GM21526 (cell line): ENCODE data around the gene HOXD8.

Experiments used
- ATAC-seq: cut with Tn5 transposase; IDR thresholded peaks from one replicate; pipeline ENCODE4 v1.9.1; 2021; ENCODE audit warnings: moderate library complexity; ENCODE audit not compliant: unreplicated experiment, low FRiP score

HOXD8 gene

DNA sequence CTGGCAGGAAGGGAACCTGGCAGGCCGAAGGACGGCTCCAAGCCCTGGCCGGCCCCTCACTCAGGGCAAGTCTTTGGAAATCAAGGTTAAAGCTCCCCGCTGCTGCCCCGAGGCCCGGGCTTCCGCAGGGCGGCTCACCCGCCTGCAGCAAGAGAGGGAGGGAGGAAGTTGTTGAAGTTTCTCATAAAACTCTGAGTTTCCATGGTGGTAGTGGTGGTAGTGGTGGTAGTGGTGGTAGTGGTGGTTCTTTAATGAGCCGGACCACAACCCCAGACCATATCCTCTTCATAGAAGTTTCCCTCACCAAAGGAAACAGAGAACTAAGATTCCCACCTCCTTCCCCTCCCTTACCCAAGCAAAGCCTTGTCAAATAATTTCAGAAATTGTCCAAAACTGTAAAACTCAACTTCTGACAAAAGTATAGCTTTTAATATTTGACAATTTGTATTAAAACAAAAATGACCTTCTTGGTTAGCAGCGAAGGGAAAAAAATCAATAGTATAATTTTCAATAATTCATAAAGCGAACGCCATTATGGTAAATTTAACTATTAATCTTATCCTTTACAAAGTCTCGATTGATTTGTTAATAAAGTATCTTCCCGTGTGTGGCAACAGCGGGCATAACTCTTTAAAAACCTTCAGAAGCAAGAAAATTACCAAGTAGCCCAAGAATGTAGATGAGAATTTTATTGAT is 14.4 kb upstream of the HOXD8 start:
- no peak for ATAC-seq

DNA sequence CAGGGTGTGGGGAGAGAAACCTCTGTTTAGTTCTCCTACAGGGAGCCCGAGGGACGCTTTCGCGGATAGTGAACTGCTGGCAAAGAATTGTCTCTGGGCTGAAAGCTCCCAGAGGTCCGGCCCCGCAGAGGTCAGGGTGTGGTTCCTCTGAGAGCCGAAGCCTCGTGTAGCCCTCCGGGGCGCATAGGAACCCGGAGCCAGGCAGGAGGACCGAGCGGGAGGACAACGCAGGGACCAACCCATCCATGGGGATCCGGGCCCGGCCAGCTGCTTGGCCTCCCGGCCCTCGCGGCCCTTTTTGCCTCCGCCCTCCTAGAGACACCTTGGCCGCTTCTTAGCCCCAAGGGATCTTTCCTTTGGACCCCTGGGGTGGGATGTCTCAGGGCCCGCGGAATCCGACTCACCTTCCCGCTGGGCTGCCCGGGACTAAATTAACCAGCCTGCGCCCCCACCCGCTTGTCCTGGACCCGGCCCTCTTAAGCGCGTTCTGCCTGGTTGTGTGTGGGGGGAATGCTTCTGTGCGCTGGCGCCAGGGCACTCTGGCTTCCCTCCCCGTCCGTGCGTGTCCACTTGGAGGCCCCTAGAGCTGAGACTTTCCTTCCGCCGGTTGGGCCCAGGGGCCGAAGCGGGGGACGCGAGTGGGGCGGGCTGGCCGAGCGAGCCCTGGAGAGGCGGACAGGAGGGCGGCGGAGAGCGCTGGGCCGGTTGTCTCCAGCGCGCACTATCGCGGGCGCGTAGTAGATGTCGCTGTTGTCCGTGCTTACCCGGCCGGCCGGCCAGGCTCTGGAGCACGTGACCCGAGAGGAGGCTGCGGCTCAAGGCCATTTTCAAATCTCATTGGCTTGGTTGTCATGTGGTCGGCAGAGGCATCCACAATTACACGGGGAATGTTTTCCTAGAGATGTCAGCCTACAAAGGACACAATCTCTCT is 13.4 kb upstream of the HOXD8 start, which contains the start of gene HOXD10:
Gene HOXD10, plus strand, starts transcription at position 896 of the 931 bp plus-strand sequence. CDS start 56 bp downstream, outside the sequence.
- ATAC-seq: no peak

DNA sequence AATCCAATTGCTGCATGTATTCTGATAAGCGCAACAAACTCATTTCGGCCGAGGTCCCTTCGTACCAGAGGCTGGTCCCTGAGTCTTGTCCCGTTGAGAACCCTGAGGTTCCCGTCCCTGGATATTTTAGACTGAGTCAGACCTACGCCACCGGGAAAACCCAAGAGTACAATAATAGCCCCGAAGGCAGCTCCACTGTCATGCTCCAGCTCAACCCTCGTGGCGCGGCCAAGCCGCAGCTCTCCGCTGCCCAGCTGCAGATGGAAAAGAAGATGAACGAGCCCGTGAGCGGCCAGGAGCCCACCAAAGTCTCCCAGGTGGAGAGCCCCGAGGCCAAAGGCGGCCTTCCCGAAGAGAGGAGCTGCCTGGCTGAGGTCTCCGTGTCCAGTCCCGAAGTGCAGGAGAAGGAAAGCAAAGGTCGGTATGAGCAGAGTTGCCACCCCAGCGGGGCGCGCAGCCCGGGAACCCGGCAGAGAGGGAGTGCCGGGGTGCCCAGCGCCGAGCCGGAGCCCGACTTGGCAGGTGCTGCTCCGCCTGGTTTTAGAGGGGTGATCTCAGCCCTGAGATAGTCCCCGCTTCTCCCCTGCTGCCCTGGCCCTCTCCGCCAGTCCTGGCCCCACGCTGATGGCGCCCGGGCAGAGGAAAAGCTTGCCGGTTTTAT is 12.2 kb upstream of the HOXD8 start:
- no peak for ATAC-seq

DNA sequence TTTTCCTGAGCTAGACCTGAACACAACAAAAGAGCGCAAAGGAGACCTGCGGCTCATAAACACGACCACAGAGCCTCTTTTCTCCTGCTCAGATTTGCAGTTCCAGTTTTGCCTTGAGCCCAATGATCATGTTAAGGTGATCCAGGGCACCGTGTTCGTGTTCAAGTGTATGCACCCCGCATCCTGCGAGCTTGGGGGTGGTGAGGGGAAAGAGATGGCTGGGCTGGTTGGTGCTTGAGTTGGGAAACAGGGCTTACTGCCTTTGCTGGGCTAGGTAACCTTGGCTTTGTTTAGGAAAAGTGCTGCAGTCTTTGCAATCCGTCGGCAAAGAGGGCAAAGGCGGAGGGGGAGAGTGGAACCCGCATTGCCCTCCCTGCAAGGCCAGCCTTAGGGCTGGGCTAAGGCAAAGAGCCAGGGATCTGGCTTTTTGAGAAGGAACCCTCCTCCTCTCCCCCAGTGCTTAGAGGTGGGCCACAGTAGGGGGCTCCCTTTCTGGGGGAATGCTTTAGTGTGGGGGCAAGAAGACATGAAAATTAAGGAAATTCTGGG is 11.6 kb upstream of the HOXD8 start:
- ATAC-seq: no peak

DNA sequence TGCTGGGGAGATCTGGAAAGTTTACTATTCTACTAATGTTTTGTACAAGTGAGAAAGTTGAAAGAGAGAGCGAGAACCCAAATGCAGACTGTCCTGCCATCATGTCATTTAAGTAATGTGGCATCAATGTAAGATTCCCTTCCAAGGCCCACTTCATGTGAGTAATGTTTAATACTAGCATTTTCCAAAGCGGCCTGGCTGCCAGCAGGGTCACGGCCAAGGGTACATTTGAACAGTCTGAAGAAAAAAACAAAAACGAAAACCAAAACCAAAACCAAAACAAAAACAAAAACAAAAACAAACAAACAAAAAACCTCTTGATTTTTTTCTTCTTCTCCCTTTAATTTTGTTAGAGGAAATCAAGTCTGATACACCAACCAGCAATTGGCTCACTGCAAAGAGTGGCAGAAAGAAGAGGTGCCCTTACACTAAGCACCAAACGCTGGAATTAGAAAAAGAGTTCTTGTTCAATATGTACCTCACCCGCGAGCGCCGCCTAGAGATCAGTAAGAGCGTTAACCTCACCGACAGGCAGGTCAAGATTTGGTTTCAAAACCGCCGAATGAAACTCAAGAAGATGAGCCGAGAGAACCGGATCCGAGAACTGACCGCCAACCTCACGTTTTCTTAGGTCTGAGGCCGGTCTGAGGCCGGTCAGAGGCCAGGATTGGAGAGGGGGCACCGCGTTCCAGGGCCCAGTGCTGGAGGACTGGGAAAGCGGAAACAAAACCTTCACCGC is 10.7 kb upstream of the HOXD8 start:
- no peak for ATAC-seq

DNA sequence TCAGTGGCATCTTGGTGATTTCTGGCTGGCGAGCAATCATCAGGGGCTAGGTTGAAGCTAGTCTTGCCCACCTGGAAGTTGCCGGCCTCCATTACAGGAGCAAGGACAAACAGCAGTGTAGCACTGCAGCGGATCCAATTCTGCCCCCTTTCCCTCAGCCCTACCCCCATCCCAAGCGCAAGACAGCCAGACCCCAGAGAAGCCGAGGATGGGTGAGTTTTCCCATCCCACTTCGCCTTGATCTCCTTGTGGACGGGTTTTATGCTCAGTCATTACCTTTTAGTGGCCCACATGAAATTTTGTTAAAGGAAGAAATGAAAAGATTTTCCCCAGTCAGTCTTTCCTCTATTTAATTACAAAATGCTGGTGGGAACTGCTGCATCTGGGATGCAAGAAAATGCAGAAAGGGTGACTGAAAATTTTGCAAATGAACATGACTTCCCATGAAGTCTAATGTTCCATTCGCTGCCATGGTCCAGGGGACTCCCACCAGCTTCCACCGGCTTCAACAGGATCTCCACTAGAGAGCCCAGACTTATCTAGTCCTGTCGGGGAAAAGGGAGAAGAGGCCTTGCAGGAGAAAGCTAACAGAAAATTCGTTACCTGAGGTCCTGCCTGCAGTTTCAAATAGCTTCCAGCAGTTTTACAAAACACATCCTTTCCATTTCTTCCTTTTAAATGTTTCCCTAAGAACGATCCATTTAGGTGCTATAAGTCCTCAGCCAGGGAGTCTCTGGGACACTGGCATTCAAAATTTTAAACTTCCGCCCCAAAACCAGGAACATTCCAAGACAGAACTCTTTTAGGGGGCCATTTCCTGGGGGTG is 8.9 kb upstream of the HOXD8 start:
- ATAC-seq: no peak

DNA sequence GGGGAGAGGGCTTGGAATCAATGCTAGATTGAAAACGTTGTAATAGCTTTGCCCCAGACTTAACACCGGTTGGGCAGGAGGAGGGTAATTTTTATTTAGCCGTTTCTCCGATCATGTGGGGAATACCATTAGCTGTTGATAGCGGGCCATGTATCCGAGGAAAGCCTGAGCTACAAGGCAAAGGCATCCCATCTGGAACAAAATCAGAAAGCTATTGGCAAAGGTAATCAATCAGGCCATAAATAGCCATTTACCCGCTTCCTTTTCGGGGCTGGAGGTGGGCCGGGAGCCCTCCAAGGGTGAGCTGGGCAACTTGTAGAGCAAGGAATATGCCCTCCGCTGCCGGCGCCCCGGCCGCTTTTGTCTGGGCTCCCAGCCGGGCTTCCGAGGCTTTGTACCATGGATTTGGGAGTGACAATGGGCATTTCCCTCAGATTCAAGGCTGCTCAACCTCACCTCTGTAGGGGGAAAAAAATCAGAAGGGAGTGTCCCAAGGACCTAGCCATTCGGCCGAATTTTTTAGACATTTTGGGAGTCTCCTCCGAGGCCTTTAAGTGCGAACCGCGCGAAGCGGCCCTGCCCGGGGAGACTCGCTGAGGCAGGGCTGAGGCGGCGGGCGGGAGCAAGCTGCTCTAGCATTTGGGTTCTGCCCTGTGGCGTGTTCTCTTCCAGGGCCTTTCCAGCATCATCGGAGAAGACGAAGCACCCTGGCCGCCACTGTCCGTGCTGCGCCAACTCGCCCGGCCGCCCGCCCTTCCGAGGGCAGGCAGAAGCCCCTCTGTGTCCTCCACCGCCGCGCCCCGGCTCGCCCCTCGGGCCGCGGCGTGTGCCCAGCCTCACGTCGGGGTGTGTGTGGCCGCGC is 8.1 kb upstream of the HOXD8 start:
- ATAC-seq: no peak

DNA sequence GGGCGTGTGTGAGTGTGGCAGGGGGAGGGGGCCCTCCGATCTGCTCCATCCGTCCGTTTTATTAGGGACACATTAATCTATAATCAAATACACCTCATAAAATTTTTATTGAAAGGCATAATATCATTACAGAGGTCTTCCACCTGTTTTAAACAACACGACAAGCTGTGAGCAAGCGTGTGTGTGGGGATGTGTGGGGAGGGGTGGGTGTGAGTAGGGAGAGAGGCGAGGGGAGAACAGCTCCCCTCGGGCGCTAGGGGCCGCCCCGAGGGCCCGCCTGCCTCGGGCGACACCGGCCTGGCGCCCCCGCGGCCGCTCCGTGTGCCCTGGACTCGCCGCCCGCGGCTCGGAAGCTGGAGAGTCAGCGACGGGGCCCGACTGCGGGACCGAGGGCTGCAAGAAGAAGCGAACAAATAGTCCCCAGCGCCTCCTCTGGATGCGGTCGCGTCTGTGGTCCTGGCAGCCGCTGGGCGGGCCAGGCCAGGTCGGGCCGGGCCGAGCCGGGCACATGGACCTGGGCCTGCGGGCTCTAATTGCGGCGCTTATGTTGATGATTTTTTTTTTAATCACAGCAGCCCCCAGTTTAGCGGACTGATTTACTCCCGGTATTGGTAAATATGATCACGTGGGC is 7.3 kb upstream of the HOXD8 start:
- no peak for ATAC-seq

DNA sequence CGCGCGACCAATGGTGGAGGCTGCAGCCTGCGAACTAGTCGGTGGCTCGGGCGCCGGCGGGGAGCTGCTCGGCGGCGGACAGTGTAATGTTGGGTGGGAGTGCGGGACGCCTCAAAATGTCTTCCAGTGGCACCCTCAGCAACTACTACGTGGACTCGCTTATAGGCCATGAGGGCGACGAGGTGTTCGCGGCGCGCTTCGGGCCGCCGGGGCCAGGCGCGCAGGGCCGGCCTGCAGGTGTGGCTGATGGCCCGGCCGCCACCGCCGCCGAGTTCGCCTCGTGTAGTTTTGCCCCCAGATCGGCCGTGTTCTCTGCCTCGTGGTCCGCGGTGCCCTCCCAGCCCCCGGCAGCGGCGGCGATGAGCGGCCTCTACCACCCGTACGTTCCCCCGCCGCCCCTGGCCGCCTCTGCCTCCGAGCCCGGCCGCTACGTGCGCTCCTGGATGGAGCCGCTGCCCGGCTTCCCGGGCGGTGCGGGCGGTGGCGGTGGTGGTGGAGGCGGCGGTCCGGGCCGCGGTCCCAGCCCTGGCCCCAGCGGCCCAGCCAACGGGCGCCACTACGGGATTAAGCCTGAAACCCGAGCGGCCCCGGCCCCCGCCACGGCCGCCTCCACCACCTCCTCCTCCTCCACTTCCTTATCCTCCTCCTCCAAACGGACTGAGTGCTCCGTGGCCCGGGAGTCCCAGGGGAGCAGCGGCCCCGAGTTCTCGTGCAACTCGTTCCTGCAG is 6.7 kb upstream of the HOXD8 start, which contains the start of gene HOXD9:
Gene HOXD9, plus strand, starts transcription at position 37 of the 728 bp plus-strand sequence. Its CDS starts 50 bp downstream, at position 87.
- ATAC-seq: no peak

DNA sequence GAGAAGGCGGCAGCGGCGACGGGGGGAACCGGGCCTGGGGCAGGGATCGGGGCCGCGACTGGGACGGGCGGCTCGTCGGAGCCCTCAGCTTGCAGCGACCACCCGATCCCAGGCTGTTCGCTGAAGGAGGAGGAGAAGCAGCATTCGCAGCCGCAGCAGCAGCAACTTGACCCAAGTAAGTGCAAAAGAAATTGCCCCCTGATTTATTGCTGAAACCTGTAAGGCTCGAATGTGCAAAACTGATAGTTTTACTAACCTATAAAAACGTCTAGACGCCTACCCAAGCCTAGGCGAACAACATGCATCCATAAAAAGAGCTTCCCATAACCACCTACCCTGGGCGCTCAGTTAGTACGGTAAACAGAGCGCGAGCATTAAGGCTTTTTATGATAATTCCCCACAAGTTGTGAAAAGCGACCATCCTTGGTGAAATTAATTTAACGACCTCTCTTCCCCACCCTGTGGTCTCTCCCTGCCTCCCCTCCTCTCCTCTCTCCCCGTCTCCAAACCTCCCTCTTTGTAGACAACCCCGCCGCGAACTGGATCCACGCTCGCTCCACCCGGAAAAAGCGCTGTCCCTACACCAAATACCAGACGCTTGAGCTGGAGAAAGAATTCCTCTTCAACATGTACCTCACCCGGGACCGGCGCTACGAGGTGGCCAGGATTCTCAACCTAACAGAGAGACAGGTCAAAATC is 5.9 kb upstream of the HOXD8 start:
- ATAC-seq: no peak

DNA sequence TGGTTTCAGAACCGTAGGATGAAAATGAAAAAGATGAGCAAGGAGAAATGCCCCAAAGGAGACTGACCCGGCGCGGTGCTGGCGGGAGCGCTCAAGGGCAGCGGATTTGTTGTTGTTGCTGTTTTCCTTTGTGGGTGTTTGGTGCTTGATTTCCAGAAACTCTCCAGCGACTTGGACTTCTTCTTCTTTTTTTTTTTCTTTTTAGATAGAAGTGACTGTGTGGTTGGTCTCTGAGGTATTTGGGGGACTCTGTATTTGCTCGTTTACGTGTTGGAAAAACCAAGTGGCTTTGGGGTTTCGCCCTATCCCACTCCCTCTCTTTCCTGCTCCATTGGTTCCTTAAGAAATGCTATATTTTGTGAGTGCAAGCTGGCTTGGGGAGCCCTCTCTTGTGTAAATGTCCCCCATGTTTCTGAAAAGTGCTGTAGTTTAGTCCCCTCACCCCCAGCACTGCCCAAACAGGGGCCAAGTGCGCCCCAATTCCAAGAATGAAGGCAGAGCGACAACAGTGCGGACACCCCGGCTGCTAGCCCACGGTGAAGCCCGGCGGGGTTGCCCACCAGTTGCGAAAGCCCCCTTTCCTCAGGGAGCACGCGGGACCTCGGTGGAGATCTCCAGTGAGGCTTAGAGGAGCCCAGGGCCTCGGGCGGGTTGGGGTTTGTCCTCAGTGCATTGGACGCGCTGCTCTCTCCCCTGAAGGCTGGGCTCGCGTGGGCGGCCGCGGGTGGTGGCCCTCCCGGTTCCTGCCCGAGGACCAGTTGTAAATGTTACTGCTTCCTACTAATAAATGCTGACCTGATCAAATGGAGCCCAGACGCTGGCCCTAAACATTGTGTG is 5.2 kb upstream of the HOXD8 start:
- no peak for ATAC-seq

DNA sequence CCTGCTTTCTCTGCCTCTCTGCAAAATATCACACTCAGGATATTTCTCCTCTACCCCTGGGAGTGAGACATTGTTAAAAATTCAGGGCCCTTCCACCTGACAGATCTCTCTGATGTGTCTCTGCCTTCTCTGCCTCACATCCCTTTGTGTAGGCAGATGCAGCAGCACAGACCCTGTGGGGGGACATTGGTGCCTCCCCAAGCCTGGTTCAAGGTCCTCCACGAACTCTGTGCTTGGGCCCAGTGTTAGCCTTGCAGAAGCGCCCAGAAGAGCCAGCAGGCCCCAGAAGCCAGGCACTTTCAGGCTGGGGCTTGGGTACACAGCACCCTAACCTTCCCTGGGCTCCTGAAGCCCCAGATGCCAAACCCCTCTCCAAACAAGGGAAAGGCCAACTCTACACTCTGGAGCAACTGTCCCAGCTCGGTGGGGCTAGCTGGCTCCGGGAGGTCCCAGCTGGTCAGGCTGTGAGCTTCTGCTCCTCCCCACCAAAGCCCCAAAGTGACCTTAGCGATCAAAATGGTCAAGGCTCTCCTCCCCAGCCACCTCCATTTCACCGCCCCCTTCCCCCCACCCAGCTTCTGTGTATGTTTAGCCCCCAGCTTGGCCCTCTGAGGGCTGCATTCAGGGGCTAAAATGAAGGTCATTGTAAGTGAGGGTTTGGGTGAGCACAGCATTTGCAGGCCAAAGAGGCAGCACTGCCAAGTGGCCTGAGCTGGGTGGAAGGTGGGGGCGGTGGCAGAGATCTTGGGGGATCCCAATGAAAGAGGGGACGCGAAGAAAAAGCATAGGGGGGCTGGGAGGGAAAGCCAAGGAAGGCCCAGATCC is 4.3 kb upstream of the HOXD8 start:
- ATAC-seq: no peak

DNA sequence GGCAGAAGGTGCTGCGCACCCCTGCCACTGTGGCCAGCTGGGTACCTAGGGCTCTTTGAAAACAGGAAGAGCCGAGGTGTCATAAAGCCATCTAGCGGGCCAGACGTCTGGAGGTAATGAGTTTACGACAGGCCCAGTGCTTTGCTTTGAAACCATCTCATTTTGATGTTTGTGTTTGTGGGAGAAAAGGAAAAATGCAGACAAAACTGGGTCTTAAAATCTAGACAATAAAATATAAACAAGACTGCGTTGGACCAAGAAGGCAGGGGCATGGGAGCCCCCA is 3.8 kb upstream of the HOXD8 start:
- ATAC-seq: no peak

DNA sequence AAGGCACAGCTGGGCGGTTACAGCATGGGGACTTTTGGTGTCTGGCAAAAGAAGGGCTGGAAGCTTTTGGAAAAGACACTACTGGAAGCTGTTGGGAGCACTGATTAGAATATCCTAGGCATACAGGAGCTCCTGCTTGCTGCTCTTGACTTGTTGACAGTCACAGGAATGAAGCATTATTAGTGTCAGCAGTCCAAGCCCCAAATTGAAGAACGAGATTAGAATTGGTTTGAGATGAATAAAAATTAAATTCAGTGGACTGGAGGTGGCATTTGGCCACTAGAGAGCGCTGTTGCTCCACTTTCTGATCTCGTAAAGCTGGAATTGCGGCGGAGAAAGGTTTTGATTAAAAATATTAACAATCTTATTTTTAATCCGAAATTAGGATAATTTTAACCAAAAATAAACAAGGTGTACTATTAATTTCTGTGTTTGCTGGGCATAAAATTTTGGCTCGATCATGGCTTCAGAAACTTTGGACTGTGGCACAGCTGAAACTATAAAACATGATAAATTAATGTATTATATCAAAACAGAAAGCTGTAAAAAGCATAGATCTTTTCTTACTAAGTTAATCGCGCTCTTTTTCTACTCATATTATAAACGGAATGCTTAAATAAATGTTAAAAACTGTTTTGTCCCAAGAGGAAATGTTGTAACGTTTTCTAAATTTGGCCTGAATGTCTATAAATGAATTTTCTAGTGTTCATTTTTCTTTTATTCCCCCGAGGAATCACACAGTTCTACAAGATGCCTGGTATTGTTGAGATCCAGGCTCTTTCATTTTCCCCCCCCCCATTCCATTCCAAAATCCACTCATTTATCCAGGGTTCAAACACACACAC is 2.4 kb upstream of the HOXD8 start:
- no peak for ATAC-seq
